Panc1 (cell line): ENCODE results near the gene IL10. TPM values are rescaled to one million over a fixed set of nuclear protein-coding genes. Genes with fewer than 3 reads are reported as not detected.

Source experiments
- ATAC-seq: fragments of 200-7000 bp; cut with Tn5 transposase; 2 replicates; pipeline ENCODE4 v1.9.1; 2020; ENCODE audit warnings: mild to moderate bottlenecking, moderate library complexity
- BruUV-seq: library from RNA; stranded (reverse); fragments of 400-500 nt; replicated peaks from 2 replicates; lab custom pipeline; 2021; lab: Mats Ljungman, UMichigan
- CTCF ChIA-PET: fragments of 300-600 bp; sonication (Branson Sonifier 250); formaldehyde crosslinking; loops from one replicate; lab custom pipeline; 2022; ENCODE audit warnings: antibody characterized with exemption; lab: Charles Lee
- POLR2A ChIA-PET: fragments of 300-600 bp; sonication (Branson Sonifier 250); formaldehyde crosslinking; loops from one replicate; lab custom pipeline; 2022; ENCODE audit warnings: antibody characterized with exemption; lab: Charles Lee
- DNase-seq: peaks from one replicate; pipeline ENCODE4 v3.0.0-alpha.2; 2010; ENCODE audit warnings: low read depth, low spot score
- H3K27ac ChIP-seq: 2 replicates; pipeline ENCODE4 v1.5.1; 2011; ENCODE audit warnings: mild to moderate bottlenecking, low read length, inconsistent platforms
- H3K27me3 ChIP-seq: fragments of 200-500 bp; sonication (Bioruptor generic); 2 replicates; pipeline ENCODE4 v1.6.0; 2014; ENCODE audit warnings: low read length, inconsistent platforms; ENCODE audit not compliant: control insufficient read depth, insufficient read depth
- H3K36me3 ChIP-seq: fragments of 200-500 bp; sonication (Bioruptor generic); 2 replicates; pipeline ENCODE4 v1.5.1; 2014; ENCODE audit warnings: inconsistent platforms, mild to moderate bottlenecking, low read length, moderate library complexity; ENCODE audit not compliant: control insufficient read depth, insufficient read depth
- H3K4me1 ChIP-seq: 2 replicates; pipeline ENCODE4 v1.5.1; 2011; ENCODE audit warnings: inconsistent platforms, mild to moderate bottlenecking, low read length, moderate library complexity; ENCODE audit not compliant: control insufficient read depth, insufficient read depth
- H3K4me3 ChIP-seq, 2 experiments: 2 replicates each; pipeline ENCODE4 v1.5.1; 2011 to 2012; ENCODE audit warnings: low read depth in 2 of 2, low read length in 2 of 2, mild to moderate bottlenecking in 2 of 2, inconsistent platforms in 1 of 2, moderate library complexity in 1 of 2
- H3K9me3 ChIP-seq: fragments of 200-500 bp; sonication (Bioruptor generic); 2 replicates; pipeline ENCODE4 v1.5.1; 2014; ENCODE audit warnings: low read depth, mild to moderate bottlenecking, inconsistent platforms, low read length, moderate library complexity; ENCODE audit not compliant: control insufficient read depth, insufficient read depth
- POLR2AphosphoS5 ChIP-seq: IDR thresholded peaks from 2 replicates; pipeline ENCODE4 v1.6.1; 2012; ENCODE audit warnings: mild to moderate bottlenecking, low read depth, low read length, moderate library complexity
- SIN3A ChIP-seq: IDR thresholded peaks from 2 replicates; pipeline ENCODE4 v1.6.1; 2012; ENCODE audit warnings: low read depth, mild to moderate bottlenecking, low read length, moderate library complexity, borderline replicate concordance; ENCODE audit not compliant: insufficient read depth
- TCF7L2 ChIP-seq: IDR thresholded peaks from 2 replicates; pipeline ENCODE4 v1.6.1; 2011; ENCODE audit warnings: mild to moderate bottlenecking, low read depth, low read length, inconsistent platforms
- in situ Hi-C: cut with HindIII; loops from 2 replicates; pipeline ENCODE4 v1.10.0; 2016; ENCODE audit warnings: low sequenced_read_pairs, low pct_unique_long_range_greater_than_20kb
- intact Hi-C: fragments of 100-400 bp; cut with micrococcal nuclease; formaldehyde crosslinking; loops from one replicate; pipeline ENCODE4 v1.10.0; 2022; ENCODE audit not compliant: unreplicated experiment
- total RNA-seq: library from RNA; stranded (reverse); gene quantifications from one replicate; pipeline ENCODE4 v1.2.1, GENCODE V29; 2021; ENCODE audit not compliant: unreplicated experiment
- TF ChIP-seq, protein P1 (sequence below), 2 experiments: IDR thresholded peaks; 2 replicates each; pipeline ENCODE4 v1.6.1; 2011 to 2012; ENCODE audit warnings: low read depth in 2 of 2, control low read depth in 1 of 2, low read length in 1 of 2, mild to moderate bottlenecking in 1 of 2, moderate library complexity in 1 of 2; ENCODE audit not compliant: insufficient read depth in 1 of 2
- TF ChIP-seq, protein P2 (sequence below): fragments of 450-650 bp; IDR thresholded peaks from 2 replicates; pipeline ENCODE4 v1.5.1; 2017; ENCODE audit warnings: mild to moderate bottlenecking

The IL10 gene
- total RNA-seq, 1 experiment from 2014 or later: not detected

DNA sequence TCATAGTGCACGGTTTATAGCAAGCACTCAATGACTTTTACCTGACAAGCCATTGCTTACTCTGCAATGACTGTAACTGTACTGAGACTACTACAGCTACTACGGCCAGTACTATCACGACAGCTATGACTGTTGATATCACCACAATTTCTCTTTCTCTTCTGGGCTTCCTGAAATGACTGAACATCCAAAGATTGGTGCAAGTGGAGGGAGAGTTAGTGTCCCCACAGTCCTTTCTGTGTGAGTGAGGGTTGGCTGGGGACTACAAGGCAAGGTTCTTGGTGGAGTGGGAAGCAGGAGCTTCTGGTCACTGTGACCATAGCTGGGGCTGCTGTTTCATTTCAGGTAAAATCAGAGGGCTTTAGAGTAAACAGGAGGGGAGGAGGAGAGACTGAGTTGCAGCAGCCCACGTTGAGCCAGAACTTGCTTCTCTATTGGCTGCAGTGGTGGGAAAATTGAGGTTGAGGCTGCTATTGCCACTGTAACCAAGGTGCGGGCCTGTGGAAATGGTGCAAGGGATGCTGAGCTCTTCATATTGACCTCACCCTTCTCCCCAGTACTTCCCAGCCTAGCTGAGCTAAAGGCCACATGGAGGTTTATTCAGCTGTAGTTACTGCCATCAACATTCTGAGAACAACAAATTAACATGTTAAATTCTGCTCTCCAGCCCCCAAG lies 14.1 kb upstream of the IL10 start:
- Histone ChIP-seq H3K4me1 (no peaks in the 10 kb centered on the region), H3K4me3 (no peak overlapping the region), H3K27me3 (peaks cover 5% of the 10 kb centered on the region), H3K9me3 (no peaks in the 10 kb centered on the region), H3K27ac (no peak overlapping the region), H3K36me3 (no peaks in the 10 kb centered on the region)
- intact Hi-C loops: no loop called here
- ChIA-PET POLR2A (no interaction called here), CTCF (no interaction called here)
- TF ChIP-seq POLR2AphosphoS5 (no peak), TCF7L2 (no peak), SIN3A (no peak)
- TF ChIP-seq, protein P1, sequence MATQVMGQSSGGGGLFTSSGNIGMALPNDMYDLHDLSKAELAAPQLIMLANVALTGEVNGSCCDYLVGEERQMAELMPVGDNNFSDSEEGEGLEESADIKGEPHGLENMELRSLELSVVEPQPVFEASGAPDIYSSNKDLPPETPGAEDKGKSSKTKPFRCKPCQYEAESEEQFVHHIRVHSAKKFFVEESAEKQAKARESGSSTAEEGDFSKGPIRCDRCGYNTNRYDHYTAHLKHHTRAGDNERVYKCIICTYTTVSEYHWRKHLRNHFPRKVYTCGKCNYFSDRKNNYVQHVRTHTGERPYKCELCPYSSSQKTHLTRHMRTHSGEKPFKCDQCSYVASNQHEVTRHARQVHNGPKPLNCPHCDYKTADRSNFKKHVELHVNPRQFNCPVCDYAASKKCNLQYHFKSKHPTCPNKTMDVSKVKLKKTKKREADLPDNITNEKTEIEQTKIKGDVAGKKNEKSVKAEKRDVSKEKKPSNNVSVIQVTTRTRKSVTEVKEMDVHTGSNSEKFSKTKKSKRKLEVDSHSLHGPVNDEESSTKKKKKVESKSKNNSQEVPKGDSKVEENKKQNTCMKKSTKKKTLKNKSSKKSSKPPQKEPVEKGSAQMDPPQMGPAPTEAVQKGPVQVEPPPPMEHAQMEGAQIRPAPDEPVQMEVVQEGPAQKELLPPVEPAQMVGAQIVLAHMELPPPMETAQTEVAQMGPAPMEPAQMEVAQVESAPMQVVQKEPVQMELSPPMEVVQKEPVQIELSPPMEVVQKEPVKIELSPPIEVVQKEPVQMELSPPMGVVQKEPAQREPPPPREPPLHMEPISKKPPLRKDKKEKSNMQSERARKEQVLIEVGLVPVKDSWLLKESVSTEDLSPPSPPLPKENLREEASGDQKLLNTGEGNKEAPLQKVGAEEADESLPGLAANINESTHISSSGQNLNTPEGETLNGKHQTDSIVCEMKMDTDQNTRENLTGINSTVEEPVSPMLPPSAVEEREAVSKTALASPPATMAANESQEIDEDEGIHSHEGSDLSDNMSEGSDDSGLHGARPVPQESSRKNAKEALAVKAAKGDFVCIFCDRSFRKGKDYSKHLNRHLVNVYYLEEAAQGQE (IDR thresholded peaks at IDR 0.05; ENCODE audit: insufficient read depth in 1 of 2, low read depth in 2 of 2, low read length in 1 of 2): no peak
- TF ChIP-seq, protein P2, sequence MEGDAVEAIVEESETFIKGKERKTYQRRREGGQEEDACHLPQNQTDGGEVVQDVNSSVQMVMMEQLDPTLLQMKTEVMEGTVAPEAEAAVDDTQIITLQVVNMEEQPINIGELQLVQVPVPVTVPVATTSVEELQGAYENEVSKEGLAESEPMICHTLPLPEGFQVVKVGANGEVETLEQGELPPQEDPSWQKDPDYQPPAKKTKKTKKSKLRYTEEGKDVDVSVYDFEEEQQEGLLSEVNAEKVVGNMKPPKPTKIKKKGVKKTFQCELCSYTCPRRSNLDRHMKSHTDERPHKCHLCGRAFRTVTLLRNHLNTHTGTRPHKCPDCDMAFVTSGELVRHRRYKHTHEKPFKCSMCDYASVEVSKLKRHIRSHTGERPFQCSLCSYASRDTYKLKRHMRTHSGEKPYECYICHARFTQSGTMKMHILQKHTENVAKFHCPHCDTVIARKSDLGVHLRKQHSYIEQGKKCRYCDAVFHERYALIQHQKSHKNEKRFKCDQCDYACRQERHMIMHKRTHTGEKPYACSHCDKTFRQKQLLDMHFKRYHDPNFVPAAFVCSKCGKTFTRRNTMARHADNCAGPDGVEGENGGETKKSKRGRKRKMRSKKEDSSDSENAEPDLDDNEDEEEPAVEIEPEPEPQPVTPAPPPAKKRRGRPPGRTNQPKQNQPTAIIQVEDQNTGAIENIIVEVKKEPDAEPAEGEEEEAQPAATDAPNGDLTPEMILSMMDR: no peak
- in situ Hi-C loops: no loop called here
- DNase-seq (no peak), ATAC-seq (no peak)
- BruUV-seq: no TSS peak

DNA sequence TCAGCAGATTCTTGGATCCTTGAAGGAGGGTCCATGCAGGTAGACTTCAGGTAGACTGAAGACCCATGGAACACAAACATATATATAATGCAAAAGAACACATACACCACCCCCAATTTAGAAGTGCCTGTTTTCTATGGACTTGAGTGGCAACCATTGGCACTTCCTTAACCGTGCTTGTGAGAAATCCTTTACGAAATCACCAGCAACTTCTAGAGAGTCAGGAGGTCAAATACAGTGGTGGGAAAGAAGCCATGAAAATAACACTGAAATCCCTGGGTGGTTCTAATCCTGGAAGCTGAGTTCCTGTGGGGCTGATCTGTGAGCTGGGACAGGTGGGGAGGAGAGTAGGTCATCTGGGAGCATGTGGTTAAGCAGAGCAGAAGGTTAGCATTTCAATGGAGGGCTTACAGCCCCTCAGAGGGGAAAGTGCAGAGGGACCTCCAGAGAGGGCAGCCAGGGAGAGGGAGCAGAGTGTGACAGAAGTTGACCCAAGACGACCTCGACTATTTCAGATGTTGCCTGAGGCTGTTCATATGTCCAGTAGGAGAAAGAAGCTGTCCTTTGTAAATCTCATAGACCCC lies 13.0 kb upstream of the IL10 start:
- Histone ChIP-seq H3K27me3 (peaks cover 5% of the 10 kb centered on the region), H3K9me3 (no peaks in the 10 kb centered on the region), H3K4me1 (no peaks in the 10 kb centered on the region), H3K27ac (no peak overlapping the region), H3K4me3 (no peak overlapping the region), H3K36me3 (no peaks in the 10 kb centered on the region)
- ATAC-seq: no peak
- TF ChIP-seq SIN3A (no peak), TCF7L2 (no peak), POLR2AphosphoS5 (no peak)
- TF ChIP-seq, protein P2: no peak
- TF ChIP-seq, protein P1 (IDR thresholded peaks at IDR 0.05; ENCODE audit: insufficient read depth in 1 of 2, low read depth in 2 of 2, low read length in 1 of 2): no peak
- DNase-seq: no peak
- ChIA-PET CTCF (no interaction called here), POLR2A (no interaction called here)
- intact Hi-C loops (no loop called here), in situ Hi-C loops (no loop called here)
- no TSS peak for BruUV-seq
